ENCODE results near the gene CACNA1S. TPM values are rescaled to one million over a fixed set of nuclear protein-coding genes. Genes with fewer than 3 reads are reported as not detected.

The CACNA1S gene
- total and polyA plus RNA-seq, 2 of the 8 experiments (the other 6 are each of a cell fraction or from before 2014, with no cell fraction given), result 0.06 TPM; not detected in 1

DNA sequence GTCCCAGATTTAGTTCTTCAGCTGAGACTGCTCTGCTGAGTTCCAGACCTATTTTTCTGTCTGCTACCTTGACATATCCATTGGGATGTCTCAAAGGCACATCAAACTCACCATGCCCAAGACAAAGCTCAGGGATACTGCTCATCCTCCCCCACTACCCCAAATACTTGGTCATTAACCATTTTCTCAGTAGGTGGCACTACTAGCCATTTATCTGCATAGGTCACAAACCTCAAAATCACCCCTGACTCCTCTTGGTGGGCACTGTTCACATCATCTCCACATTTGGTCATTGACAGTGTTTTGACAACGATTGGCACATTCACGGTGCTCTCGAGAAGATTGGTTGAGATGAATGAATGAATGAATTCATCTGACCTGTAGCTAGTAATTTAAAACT is 32.1 kb downstream of the CACNA1S start:
- no peak overlapping the region for H3K27ac ChIP-seq (ENCODE audit: low read depth, low read length)
- no peak overlapping the region for H3K4me3 ChIP-seq (ENCODE audit: extremely low read depth in 1 of 4, insufficient read depth in 2 of 4, low read depth in 3 of 4, low read length in 4 of 4)
- no peak overlapping the region for H3K14ac ChIP-seq (ENCODE audit: insufficient read length)
- H3K56ac ChIP-seq (replicated peaks; ENCODE audit: insufficient read length, low read depth, low read length), result no peak overlapping the region
- no peaks in the 10 kb centered on the region for H3K4me1 ChIP-seq (replicated peaks in 1 of 4; ENCODE audit: control insufficient read depth in 3 of 4, insufficient read depth in 4 of 4, low read length in 3 of 4)
- no peak overlapping the region for H3K23ac ChIP-seq (ENCODE audit: insufficient read length)
- H4K91ac ChIP-seq (replicated peaks; ENCODE audit: insufficient read length, low read length), result no peak overlapping the region
- no peaks in the 10 kb centered on the region for H3K79me2 ChIP-seq (ENCODE audit: control insufficient read depth in 1 of 2, insufficient read depth in 2 of 2, low read length in 2 of 2)
- no peak overlapping the region for H2AK5ac ChIP-seq (ENCODE audit: low read depth, low read length)
- no peaks in the 10 kb centered on the region for H3K9me3 ChIP-seq (ENCODE audit: insufficient read depth in 2 of 2, low read depth in 1 of 2, low read length in 1 of 2)
- 90% methylated on average over 3 of the region's 3 CpGs; no CpG with 5 or more reads in 1 of the 2 experiments for WGBS, 2 experiments (ENCODE audit: extremely low coverage in 1 of 2, insufficient coverage in 1 of 2, insufficient read length in 1 of 2, insufficient replicate concordance in 2 of 2, low coverage in 1 of 2, low lambda C conversion rate in 2 of 2, missing lambda C conversion rate in 1 of 2)
- TF ChIP-seq CTCF (IDR thresholded peaks at IDR 0.05; ENCODE audit: control extremely low read depth in 1 of 3, insufficient read depth in 1 of 3, low read depth in 1 of 3, low read length in 3 of 3), result peak in 1 of 3 experiments; percentile 1; a peak in 1 of 4 replicates
- TF ChIP-seq TEAD4 (IDR thresholded peaks at IDR 0.05; ENCODE audit: low read depth, low read length), result no peak
- TF ChIP-seq YY1 (IDR thresholded peaks at IDR 0.05; ENCODE audit: low read depth, low read length), result no peak
- H4K5ac ChIP-seq (ENCODE audit: insufficient read length, low read depth, low read length), result no peak overlapping the region
- no peak overlapping the region for H3K9ac ChIP-seq (replicated peaks in 1 of 4; ENCODE audit: extremely low read depth in 1 of 4, low read depth in 3 of 4, low read length in 3 of 4)
- H4K8ac ChIP-seq (ENCODE audit: extremely low read depth, insufficient read depth, low read length), result no peak overlapping the region
- no peak overlapping the region for H3K4ac ChIP-seq (replicated peaks; ENCODE audit: insufficient read length, low read depth, low read length)
- no peak overlapping the region for H3K4me2 ChIP-seq (ENCODE audit: insufficient read depth in 1 of 2, low read depth in 2 of 2, low read length in 2 of 2)
- FAIRE-seq (no peak), DNase-seq (ENCODE audit: low read depth in 1 of 2, low spot score in 2 of 2) (no peak)
- no peak overlapping the region for H2AFZ ChIP-seq (ENCODE audit: low read length)
- no peaks in the 10 kb centered on the region for H3K36me3 ChIP-seq (ENCODE audit: control insufficient read depth in 2 of 4, insufficient read depth in 4 of 4, low read length in 3 of 4)
- no peak overlapping the region for H2BK12ac ChIP-seq (ENCODE audit: low read depth, low read length)
- H3K23me2 ChIP-seq (ENCODE audit: low read depth, low read length), result no peaks in the 10 kb centered on the region
- H3K27me3 ChIP-seq (replicated peaks in 1 of 4; ENCODE audit: control insufficient read depth in 3 of 4, extremely low read depth in 1 of 4, insufficient read depth in 3 of 4, low read length in 3 of 4), result no peaks in the 10 kb centered on the region
- no peak overlapping the region for H3K18ac ChIP-seq (ENCODE audit: extremely low read depth, low read length)
- ChIA-PET CTCF (ENCODE audit: partially characterized antibody) (interaction anchor here (0.7 to 10.0 kb wide), 17 partner anchors 9 to 143 kb away, joined by 3 to 343 read pairs (median 4); partner anchors contain the start of gene CACNA1S), POLR2A (ENCODE audit: partially characterized antibody) (interaction anchor here (1.0 to 1.3 kb wide), 3 partner anchors 9 to 82 kb away, joined by 3 to 4 read pairs (median 3); no protein-coding TSS in a partner anchor)
- H3K79me1 ChIP-seq (ENCODE audit: low read depth, low read length), result no peaks in the 10 kb centered on the region
- no peak overlapping the region for H2BK120ac ChIP-seq (replicated peaks; ENCODE audit: low read depth, low read length)
- no peak overlapping the region for H2BK15ac ChIP-seq (ENCODE audit: low read length)
- H2BK20ac ChIP-seq (ENCODE audit: low read length), result no peak overlapping the region
- H4K20me1 ChIP-seq (replicated peaks in 1 of 2; ENCODE audit: control insufficient read depth in 1 of 2, insufficient read depth in 2 of 2, low read length in 2 of 2), result no peaks in the 10 kb centered on the region
- no peak overlapping the region for H2BK5ac ChIP-seq (ENCODE audit: low read depth, low read length)

Data from H1 (cell line).